H54 (cell line): ENCODE measurements around the gene ECE1.

Experiments
- DNase-seq: peaks from one replicate; pipeline ENCODE4 v3.0.0; 2011; ENCODE audit warnings: low spot score, mixed read lengths; ENCODE audit not compliant: insufficient read length
- FAIRE-seq: peaks from 3 replicates; lab custom pipeline; 2011; peaks lifted over from hg19 to GRCh38; lab: Jason Lieb, UNC
- POLR2A ChIP-seq: IDR thresholded peaks from 2 replicates; pipeline ENCODE4 v1.6.1; 2011; ENCODE audit warnings: low read depth, mild to moderate bottlenecking, low read length

The ECE1 gene

DNA sequence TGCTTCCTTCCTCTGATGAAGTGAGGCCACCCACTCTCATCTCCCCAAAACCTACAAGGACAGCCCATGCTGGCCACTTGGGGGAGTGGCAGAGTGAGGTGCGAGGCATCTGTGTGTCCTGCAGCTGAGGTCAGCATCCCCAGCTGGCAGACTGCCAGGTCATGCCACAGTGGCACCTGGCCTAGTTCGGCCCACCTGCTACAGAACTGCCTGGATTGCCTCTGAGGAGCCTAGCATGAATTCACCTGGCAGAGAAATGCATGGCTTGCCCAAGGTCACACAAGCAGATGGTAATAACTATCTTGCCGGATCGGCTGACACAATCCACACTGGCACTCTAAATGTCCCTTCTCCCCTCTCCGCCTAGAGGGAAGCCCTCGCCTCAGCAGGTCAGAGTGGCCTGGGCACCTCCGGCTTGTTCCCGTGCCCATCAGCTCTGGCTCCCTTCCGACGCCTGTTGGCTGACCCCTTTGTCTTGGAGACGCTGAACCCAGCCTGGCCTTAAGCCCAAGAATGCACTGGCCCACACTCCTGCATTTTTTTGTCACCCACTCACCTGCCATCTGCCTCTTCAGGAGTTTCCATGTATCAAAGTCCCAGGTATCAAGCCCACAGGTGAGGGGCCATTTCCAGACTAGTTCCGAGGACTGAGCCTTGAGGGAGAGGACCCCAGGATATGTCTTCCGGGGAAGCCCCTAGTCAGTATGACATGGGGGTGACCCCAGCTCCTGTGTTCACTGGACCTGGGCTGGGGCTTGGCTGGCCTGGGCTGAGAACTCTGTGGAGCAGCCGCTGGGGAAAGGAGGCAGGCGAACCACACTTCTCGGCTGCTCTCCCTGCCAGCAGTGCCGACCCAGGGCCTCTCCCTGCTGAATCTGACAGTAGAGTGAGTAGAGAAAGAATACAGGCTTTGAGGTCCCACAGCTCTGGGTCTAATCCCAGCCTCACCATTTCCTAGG, 21.7 kb downstream of the ECE1 start:
- DNase-seq = no peak
- FAIRE-seq = no peak
- TF ChIP-seq POLR2A = no peak

DNA sequence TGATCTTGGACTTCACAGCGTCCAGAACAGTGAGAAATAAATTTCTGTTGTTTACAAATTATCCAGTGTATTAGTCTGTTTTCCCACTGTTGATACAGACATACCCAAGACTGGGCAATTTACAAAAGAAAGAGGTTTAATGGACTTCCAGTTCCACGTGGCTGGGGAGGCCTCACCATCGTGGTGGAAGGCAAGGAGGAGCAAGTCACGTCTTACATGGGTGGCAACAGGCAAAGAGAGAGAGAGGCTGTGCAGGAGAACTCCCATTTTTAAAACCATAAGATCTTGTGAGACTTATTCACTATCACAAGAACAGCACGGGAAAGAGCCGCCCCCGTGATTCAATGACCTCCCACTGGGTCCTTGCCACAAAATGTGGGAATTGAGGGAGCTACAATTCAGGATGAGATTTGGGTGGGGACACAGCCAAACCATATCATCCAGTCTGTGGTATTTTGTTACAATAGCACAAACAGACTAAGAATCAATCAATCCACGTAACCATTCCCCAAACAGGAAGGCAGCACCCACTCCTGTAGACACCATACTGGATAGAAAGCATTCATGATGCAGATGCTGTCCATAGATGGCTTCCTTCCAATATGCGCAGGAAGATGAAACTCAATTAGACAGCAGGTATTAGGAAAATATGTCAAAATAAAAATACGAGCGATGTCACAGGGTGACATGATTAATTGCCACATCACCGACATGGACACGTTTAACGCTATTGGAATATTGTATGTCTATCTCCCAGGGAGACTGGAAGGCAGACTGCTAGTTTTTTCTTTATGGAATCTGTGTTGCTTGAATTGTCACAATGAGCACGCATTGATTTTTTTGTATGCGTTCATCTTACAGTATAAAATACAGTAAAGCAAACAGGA, 22.8 kb downstream of the ECE1 start:
- no peak for TF ChIP-seq POLR2A
- no peak for DNase-seq
- FAIRE-seq = no peak

DNA sequence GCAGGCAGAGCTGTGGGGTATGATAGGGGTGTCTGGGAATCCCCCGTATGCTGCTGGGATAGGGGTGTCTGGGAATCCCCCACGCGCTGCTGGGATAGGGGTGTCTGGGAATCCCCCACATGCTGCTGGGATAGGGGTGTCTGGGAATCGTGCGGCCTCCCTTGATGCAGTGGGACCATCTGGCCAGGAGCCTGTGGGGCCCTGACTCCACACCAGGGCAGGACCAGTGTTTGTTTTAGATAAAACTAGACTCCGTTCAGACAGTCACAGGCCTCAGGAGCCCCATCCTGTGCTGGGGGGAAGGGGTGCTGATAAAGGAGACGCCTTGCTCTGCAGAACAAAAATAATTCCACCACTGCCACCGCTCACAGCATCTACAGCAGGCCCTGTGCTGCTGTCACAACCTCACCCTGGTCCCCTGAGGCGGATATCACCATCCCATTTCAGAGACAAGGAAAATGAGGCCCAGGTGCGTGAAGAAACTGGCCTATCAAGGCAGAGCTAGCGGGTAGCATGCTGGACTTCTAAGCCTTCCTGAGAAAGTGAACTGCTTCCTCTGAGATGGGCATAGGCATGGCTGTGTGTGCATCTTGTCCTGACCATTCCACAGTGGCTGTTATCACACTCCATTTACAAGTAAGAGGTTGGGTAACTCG, 24.0 kb downstream of the ECE1 start:
- DNase-seq = no peak
- no peak for TF ChIP-seq POLR2A
- FAIRE-seq = no peak

DNA sequence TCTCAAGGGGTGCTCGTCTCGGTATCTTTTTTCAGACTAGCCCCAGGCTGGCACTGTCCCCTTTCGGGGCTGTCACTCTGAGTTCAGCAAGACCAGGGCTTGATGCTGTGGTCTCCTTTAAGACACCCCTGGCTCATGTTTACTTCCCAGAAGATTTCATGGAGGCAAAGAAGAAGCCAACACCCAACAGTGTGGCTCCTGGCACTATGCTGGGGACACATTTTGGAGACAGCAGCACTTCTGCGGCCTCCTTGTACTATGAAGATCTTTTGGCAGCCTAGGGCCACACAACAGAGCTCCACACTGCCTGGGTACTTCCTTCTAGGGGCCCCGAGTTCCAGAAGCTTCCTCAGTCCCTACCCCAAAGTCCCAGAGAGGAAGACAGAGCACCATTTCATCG, 24.6 kb downstream of the ECE1 start:
- no peak for FAIRE-seq
- TF ChIP-seq POLR2A = no peak
- no peak for DNase-seq

GRCh38 chr1:21264898-21265297, 25.4 kb downstream of the ECE1 start:
- DNase-seq (no peak), FAIRE-seq (no peak)
- no peak for TF ChIP-seq POLR2A

DNA sequence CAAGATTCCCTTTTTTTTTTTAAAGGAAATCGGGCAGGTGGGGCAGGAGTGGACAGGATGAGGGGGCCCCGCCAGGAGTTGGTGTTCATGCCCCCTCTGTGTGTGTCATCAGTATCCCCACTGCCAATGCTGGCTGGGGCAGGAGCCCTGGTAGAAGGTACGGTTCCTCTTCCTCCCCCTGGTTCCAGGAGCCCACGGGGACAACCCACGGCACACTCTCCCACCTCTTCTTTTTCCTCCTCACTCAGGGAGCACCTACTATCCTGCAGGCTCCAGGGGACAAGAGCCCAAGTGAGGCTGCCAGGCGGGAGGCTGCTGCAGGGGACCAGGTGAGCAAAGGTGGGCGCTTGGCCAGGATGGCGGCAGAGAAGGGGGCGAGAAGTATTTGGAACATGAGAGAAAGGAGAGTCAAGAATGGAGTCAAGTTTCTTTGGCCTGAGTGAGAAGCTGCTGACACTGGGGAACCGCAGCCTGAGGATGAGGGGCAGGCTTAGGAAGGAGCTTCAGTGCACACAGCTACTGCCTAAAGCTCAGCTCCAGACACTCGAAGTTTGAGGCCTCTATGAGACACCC, 26.5 kb downstream of the ECE1 start:
- no peak for TF ChIP-seq POLR2A
- FAIRE-seq = no peak

DNA sequence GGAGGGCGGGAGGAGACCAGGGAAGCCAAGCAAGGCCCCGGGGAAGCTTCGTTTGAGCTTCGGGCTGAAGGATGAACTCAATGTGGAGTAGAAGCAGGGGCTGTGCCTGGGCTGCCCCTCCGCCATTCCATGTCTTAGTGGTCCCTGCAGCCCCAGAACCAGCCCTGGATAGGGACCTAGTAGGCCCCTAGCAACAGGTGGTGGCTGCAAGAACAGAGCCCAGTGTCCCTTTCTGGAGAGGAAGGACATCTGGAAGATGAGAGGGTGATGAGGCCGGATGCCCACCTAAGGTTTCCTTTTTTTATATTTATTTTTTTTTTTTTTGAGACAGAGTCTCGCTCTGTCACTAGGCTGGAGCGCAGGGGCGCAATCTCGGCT, 27.2 kb downstream of the ECE1 start:
- TF ChIP-seq POLR2A = no peak
- DNase-seq (no peak), FAIRE-seq (no peak)

More for the DNA sequence above, 26.5 kb downstream of the ECE1 start:
- no peak for DNase-seq

GRCh38 chr1:21262293-21263051, 27.8 kb downstream of the ECE1 start:
- FAIRE-seq = no peak
- no peak for DNase-seq
- TF ChIP-seq POLR2A = no peak

- peak; percentile 75 for DNase-seq
- TF ChIP-seq POLR2A = peak; percentile 29; the same call in 1 of the 2 replicates
- FAIRE-seq = peak; percentile 41
These were observed 28.5 kb downstream of the ECE1 start for GRCh38 chr1:21261551-21262292.

- TF ChIP-seq POLR2A = no peak
- FAIRE-seq (no peak), DNase-seq (no peak)
These were observed 29.7 kb downstream of the ECE1 start for GRCh38 chr1:21260405-21261125.

DNA sequence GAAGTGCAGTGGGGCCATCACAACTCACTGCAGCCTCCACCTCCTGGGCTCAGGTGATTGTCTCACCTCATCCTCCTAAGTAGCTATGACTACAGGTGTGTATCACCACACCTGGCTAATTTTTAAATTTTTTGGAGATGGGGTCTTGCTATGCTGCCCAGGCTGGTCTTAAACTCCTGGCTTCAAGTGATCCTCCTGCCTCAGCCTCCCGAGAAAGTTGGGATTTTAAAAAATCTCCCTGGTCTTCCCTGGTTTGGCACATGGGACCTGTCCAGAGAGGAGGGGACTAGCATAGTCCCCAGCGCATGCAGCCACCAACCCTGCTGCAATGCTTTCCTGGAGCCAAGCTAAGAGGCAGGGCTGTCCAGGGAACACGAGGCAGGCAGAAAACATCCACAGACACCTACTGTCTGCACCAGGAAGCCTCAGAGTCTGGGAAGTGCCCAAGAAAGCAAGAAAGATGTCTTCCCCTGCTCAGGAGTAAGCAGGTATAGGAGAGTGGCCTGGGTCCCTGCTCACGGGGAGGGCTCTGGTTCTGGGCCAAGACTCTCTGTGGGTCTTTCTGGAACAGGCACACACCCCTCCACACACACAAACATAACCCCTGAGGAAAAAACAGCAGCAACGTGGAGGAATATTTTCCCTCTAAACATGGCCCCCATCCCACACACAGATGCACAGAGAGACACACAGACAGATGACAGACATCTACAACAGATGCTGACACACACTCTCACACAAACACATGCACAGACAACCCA, 30.8 kb downstream of the ECE1 start:
- TF ChIP-seq POLR2A = no peak
- DNase-seq = no peak
- FAIRE-seq = no peak
